GM19240 (cell line): ENCODE data around the gene RBMS3.

ENCODE experiments used
- DNase-seq: peaks from one replicate; pipeline ENCODE4 v3.0.0; 2011; ENCODE audit warnings: low spot score; ENCODE audit not compliant: insufficient read length

The RBMS3 gene

DNA sequence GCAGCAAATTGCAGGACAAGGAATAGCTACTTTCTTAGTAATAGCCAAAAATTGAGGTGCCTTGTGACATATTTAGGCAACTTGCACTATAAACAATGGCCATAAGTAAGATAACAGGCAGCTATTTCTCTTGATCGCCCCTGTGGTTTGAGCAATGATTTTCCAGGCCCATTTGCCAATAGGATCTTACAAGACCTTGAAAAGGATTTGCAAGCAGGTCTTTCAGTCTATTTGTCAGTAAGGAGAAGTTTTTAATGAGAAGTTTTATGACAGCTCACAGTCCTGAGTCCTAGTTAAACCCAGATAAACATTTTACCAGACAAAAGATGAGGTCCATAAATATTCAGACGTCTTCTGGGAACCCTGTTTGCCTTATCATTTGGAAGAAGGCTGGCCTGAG lies 645.5 kb downstream of the RBMS3 start:
- DNase-seq: no peak

DNA sequence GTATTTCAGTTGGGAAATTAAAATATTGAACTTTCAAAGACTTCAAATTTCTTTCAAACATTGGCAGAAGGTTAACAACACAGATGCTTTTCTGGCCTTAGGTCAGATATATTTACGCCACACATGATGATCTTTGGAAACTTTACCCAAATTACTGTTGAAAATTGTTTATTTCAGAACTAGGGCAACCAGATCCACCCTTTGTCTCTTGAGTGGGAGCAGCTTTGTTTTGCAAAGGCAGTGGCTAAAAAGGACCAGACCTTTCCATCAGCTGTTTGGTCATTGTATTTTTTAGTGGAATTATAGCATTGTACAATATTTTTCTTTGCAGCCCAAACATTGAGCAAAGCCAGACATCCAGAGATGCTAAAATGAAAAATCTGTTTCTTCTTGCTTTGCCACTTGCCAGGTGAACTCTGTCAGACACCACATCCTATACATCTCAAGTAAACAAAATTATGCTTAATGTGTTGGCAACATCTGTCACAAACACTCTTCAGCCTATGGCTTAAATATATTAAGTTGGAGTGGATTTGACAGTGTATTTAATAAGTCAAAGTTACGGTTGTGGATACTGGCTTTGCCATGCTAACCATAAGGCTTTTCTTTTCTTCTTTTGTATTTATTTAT lies 651.9 kb downstream of the RBMS3 start:
- no peak for DNase-seq

DNA sequence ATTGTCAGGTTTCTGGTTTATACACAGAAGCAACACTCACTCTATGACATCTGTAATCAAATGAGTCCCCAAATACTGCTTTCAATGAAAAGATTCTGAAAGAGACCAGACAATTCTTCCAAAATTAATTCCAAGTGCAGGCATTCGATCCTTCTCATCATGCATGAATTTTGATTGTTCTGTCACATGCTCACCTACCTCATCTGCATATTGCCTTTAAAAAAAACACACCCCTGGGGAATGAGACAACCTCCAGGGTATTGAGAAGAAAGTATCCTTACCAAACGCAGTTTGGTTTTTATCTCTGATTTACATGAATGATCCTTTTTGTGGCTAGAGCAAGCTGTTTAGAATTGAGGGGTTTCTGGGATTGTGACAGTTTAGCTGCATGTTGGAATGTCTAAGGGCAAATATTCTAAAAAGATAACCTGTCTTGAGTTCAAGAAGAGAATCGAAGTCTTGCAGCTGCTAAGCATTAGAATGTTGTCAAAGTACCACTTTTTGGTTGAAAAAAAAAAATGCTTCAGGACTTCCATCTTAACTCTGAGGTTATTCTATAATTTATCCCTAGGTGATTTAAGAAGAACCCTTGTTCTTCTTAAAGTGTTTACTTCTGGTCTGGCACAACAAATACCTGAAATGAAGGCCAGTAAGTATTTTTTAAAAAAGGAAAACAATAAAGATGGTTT lies 653.1 kb downstream of the RBMS3 start:
- no peak for DNase-seq

DNA sequence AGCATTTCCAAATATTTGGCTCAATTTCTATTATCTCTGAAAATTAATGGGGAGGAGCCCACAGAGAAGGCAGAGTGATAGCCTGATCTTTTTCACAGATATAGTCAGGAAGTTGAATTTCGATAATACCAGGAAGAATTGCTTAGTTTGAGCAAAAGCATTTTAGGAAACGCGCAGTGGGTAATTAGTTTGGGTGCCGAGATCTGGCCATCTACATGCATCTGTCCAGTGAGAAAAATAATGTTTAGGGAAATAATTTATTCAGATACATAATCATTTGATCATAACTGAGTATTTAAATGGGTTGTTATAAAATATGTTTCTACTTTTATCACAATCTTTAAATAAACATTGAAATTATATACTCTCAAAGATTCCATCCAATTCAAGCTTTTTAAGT lies 653.9 kb downstream of the RBMS3 start:
- DNase-seq: no peak

DNA sequence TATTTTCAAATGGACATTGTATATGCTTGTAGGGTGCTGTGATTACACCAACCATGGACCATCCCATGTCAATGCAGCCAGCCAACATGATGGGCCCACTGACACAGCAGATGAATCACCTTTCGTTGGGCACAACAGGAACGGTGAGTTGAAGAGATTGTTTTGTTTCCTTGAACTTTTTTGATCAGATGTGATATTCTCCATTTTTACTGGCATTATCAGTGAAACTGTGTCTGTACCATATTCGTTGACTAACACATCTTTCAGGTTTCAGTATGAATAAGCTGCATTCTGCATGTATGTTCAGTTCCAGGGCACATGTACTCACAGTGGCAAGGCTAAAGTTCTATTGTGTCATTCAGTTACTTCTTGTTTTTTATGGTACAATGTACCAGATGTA lies 655.2 kb downstream of the RBMS3 start:
- DNase-seq: no peak

DNA sequence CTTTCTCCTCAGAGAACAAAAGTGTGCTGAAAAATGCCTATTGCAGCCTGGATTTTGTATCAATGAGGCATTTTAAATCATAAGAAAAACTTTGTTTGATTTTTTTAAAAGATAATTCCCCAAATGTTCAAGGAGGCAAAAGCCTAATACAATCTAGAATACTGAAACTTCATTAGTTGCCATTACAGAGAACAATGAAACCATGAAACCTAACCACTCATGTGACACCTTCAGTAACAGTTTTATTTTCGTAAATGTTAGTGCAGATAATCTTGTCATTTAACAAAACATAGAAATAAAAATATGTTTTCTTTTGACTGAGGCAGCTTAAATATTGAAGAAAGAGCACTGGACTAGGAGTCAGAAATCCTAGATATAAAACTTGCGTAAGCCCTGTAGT lies 655.9 kb downstream of the RBMS3 start:
- DNase-seq: no peak

DNA sequence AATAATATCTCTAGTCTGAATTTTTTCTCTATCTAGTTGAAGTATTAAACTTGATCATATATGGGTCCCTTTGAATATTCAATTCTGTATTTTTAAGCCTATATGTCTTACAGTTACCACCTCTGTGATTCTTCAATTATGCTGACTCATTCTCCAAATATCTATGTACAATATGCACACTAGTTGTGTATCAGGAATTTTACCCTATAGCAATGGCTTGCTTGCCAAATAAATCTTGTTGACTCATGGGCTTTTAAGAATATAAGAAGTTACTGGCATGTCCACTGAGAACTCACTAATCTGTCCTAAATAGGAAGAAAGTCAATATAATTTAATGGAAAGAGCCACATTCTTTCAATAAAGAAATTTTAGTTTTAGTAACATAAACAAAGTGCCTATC lies 656.3 kb downstream of the RBMS3 start:
- DNase-seq: no peak

DNA sequence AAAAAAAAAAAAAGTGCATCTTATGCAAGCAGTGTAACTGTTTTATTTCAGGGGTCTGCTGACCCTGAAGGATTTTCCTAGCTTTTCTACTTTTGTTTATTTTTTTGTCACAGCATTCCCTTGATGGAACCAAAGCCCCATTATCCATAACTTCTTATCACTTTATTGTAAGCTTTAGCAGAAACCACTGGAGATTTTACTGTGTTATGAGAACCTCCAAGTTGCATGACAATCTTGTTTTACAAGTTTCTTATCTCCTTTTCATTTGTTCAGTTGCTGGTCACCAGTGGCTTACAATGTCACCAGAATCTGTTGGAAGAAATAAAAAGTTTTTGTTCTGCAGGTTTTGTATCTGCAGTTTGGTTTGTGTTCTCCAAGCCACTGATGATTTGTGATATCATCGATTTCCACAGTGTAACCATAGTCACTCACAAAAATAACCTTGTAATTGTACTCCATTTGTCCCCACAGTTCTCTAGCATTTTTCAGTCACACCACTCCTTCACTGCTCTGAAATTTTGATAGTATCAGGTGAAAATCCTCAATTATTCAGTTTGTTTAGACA lies 660.0 kb downstream of the RBMS3 start:
- no peak for DNase-seq

DNA sequence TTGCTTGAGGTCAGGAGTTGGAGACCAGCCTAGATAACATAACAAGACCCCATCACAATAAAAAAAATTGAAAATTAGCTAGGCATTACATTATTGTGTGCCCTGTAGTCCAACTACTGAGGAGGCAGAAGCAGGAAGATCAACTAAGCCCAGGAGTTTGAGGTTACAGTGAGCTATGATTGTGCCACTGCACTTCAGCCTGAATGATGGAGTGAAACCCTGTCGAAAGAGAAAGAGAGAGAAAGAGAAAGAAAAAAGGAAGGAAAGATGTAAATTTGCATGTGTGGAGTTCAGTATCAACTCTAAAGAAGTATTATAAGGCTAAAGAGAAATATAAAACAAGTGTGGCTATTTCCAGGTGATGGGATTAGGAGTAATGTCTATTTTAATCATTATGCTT lies 661.4 kb downstream of the RBMS3 start:
- DNase-seq: no peak

DNA sequence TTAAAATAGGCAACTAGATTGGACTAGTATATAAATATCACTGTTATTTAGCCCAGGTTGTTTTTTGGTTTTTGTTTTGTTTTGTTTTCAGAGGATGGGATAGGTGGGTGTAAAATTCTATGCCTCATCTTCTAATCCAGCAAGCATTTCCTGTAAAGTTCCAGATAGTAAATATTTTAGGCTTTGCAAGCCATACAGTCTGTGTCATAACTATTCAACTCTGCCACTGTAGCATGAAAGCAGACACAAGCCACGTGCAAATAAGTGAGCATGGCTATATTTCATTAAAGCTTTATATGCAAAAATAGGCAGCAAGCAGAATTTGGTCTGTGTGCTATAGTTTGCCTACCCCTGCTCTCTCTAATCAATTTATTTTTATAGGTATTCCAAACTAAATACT lies 668.3 kb downstream of the RBMS3 start:
- DNase-seq: no peak

DNA sequence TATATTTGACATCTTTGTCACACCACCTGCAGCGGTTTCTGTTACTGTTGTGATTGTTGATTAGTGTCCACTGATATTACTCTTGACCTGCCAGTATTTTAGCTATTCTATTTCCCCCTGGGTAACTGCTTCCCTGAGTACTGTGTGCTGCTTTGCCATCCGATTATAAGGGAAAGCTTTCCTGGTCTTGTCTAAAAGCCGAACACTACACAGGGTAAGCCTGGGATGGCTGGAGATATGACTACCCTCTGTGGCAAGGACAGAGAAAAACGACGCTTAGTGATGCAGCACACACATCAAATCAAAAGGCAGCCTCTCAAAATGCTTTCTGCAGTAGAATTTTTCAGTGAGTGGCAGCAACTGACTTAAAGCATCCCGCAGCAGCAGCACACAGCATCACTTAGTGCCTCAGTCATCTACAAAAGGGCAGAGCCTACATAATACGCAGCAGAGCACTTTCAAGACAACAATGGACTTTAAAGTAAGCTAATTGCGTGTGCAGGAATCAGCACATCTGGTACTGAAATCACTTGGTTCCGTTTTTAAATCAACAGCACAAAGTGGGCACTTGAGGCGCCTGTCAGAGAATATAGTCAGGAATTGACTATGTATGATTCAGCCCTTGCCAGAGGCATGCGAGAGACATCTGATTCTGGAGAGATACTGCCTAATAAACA lies 669.2 kb downstream of the RBMS3 start:
- no peak for DNase-seq

DNA sequence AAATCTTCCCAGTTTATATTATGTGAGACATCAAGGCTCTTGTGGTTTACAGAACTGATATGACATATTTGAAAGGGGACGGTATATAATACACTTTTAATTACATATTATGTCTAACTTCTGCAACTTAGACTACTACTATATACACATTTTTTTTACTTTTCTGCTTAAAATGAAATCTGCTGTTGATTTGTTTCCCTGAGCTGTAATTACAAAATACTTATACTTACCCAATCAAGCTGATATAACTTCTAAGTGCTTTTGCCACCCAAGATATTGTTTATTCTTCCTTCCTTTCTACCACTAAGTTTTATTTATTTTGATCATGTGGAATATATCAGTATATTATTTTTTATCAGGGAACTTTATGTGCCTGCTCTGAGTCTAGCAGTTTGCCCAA lies 671.6 kb downstream of the RBMS3 start:
- no peak for DNase-seq

DNA sequence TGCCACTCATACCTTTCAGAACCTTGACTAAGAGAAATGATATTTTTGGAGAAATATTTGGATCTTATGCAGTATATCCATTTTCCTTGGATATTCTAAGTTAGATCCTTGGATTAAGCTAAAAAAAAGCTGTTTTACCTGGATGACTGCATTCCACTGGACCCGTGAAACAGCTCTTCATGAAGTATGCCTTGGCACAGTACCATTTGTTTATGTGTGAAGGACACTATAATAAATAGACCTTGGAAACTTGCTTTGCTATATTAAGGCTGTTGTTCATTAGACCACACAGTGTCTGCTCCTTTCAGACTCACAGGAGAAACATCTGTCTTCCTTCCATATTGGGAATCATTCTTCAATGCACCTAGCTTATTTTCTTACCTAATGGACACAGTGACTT lies 674.5 kb downstream of the RBMS3 start:
- DNase-seq: no peak

DNA sequence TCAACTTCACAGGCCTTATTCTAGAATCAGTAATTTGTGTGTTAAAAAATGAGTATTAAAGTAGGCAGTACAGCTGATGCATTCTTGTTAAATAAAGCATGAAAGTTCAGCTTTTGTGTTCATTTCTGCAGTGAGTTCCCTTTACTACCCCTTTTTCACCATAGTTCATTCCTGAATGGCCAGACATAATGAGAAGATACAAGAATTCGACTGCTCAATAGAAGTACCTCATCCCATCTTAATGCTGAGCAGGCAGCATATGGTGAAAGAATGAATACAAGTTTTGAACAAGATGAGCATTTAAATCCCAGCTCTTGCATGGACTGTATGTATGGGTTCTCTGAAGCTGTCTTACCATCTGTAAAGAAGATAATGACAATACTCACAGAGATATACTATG lies 677.9 kb downstream of the RBMS3 start:
- no peak for DNase-seq

DNA sequence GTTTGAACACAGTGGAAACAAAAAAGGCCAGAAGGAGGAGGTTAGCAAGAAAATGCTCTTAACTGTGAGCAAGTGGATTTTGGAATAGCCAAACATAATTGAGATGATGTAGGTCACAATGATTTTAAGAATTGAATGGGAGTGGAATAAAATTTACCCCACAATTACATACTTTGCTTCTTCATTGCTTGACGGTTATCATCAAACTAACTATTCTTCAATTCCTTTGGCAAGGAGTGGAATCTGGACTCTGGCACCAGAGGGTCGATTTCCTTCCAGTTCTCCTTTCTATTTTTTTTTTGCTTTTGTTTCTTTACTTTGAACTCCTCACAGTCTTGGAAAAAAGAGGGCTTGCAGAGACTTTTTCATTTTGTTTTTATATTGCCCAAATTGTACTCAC lies 691.0 kb downstream of the RBMS3 start:
- no peak for DNase-seq

DNA sequence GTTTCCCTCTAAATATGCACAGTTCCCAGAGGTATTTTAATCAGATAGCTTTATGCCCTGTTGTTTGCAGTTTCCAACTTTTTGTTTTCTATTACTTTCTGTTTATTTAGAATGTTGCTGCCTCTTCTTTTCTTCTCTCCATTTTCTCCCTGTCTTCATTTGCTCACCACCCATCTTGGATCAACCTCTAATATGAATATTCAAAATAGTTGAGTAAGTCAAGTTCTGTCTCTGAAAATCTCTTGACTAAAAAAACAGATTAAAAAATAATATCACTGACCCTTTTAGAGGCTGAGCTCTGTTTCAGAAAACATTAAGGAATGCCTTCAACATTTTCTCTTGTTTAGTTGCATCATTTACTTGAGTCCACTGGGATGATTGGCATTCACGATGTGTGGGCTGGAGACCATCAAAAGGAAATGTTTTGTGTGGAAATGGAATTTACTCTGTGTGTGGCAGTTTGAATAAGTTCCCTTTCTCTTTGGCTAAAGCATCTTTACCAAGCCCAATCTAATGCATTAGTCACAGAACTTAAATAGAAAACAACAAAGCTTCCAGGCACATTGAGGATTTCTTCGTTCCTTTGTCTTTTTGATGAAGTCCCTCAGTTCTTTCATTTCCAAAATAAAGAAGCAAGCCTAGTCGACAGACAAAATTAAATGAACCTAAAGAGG lies 691.6 kb downstream of the RBMS3 start:
- DNase-seq: no peak

DNA sequence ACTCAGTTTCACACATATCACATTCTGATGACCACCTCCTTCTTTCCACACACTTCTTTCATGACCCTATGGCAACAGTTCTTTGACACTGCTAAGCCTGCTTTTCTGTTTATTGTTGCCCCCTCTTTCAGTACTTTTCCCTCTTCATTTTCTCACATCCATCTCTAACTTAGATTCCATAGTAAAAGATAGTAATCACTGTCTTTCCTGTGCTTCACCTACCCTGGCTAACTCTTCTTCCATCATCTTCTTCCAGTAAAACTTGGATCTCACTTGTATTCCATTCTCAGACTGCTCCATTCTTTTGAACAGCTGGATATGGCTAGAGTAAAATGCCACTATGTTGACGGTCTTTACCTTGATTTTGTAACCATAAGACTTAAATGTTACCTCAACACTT lies 692.9 kb downstream of the RBMS3 start:
- DNase-seq: no peak

DNA sequence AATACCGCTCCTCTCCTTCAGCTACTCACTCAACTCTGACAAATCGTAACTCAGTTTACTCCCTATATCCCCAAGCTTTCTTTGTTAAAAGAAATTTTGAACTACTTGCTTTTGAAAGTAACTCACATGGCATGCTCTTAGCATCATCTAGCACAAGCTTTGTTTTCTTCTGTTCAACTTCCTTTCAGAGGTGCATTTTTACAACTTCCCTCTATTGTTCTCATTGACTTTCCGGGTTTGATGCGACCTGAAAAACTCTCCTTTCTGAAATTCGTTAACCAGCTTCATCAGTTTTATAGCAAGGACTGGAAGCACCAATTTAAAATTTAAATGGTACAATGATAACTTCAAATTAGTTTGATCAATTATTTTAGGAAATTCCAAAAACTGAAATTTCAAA lies 696.0 kb downstream of the RBMS3 start:
- no peak for DNase-seq

DNA sequence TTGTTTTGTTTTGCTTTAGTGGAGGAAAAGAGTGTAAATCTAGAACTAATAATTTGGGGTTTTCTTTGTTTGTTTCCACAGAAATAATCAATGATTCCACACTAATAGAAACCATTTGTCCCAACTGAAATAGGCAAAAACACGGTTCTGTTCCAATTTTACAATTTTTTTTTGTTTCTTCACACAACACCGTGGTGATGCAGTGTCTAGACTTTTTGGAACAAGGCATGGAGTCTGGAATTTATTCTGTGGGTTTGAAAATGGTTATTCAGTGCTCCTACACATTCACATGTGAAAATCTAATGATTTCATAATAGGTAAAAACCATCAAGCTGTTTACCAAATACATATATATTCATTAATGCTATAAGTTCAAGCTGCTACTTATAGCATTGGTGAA lies 696.5 kb downstream of the RBMS3 start:
- no peak for DNase-seq

DNA sequence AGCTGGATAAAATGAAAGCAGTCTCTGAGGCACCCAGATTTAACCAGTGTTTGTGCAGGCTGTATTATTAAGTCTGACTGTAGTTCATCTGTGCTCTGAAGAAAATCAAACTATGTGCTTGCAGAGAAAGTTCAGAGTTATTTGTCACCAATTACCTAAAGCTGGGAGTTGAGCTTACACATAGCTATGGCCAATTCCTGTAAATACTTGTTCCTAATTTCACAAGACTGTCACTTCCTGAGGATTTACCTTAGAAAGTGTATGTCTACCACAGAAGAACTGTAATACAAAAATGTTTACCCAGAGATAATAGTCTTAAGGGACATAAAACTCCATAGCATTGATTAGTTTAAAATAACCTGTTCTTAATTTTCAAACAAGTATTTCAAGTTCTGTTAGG lies 697.2 kb downstream of the RBMS3 start:
- DNase-seq: no peak

DNA sequence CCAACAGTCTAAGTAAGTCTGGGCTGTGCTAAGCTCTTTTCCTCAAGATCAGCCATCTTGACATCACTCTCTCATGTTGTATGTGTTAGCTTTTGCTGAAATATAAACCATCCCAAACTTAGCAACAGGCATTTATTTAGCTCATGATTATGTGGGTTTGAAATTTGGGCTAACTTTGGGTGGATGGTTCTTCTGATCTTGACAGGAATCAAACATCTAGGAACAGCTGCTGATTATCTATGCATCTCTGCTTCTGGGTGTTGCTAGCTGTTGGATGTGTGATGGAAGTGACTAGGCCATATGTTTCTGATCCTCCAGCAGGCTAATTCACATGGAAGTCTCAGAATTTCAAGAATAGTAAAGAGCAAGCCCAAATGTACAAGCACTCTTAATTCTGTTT lies 710.3 kb downstream of the RBMS3 start:
- no peak for DNase-seq

DNA sequence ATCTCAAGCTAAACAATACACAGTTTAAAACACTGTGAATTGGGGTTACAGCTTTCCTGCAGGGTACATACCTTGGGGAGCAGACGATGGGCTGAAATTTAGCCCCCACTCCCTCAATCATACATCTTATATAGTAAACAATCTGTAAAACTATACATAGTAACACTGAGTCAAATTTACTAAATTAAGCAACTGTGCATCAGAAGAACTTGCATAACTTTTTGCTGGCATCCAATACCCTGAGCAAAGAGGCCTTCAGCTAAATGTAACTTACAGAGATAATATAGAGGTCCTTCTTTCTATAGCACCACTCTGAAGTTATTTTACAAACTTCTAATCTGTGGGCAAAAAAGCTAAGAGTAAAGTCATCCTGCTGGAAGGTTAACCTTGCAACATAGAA lies 721.9 kb downstream of the RBMS3 start:
- DNase-seq: no peak
